PC-3 (cell line): ENCODE measurements around the gene ACAP1. TPM values are rescaled to one million over a fixed set of nuclear protein-coding genes. Genes with fewer than 3 reads are reported as not detected.

Experiments used
- ATAC-seq: fragments of 200-7000 bp; cut with Tn5 transposase; 2 replicates; pipeline ENCODE4 v1.9.1; 2020; ENCODE audit warnings: mild to moderate bottlenecking, moderate library complexity
- BruUV-seq: library from RNA; stranded (reverse); fragments of 400-500 nt; replicated peaks from 2 replicates; lab custom pipeline; 2021; lab: Mats Ljungman, UMichigan
- CTCF ChIA-PET: fragments of 300-600 bp; sonication (Branson Sonifier 250); formaldehyde crosslinking; loops from one replicate; lab custom pipeline; 2022; ENCODE audit warnings: antibody characterized with exemption; lab: Charles Lee
- POLR2A ChIA-PET: fragments of 300-600 bp; sonication (Branson Sonifier 250); formaldehyde crosslinking; loops from one replicate; lab custom pipeline; 2022; ENCODE audit warnings: antibody characterized with exemption; ENCODE audit not compliant: unreplicated experiment; lab: Charles Lee
- DNase-seq: peaks from one replicate; pipeline ENCODE4 v3.0.0-alpha.2; 2015
- H2AFZ ChIP-seq: fragments of 300-600 bp; sonication (generic); 2 replicates; pipeline ENCODE4 v1.6.0; 2016; ENCODE audit warnings: antibody characterized with exemption, low read length
- H3F3A ChIP-seq: fragments of 300-600 bp; sonication (generic); one replicate; pipeline ENCODE4 v1.6.0; 2017; ENCODE audit warnings: antibody characterized with exemption, low read length, control low read depth, mild to moderate bottlenecking; ENCODE audit not compliant: unreplicated experiment
- H3K27ac ChIP-seq: fragments of 300-600 bp; sonication (generic); 2 replicates; pipeline ENCODE4 v1.5.1; 2016; ENCODE audit warnings: mild to moderate bottlenecking, low read length
- H3K27me3 ChIP-seq: fragments of 300-600 bp; sonication (generic); 2 replicates; pipeline ENCODE4 v1.6.1; 2016; ENCODE audit warnings: low read length, mixed read lengths
- H3K36me3 ChIP-seq: fragments of 300-600 bp; sonication (generic); 2 replicates; pipeline ENCODE4 v1.6.1; 2016; ENCODE audit warnings: low read depth, mixed run types, low read length, mixed read lengths
- H3K4me1 ChIP-seq: fragments of 300-600 bp; sonication (generic); 2 replicates; pipeline ENCODE4 v1.5.1; 2016; ENCODE audit warnings: low read length; ENCODE audit not compliant: insufficient read depth
- H3K4me2 ChIP-seq: fragments of 300-600 bp; sonication (generic); 2 replicates; pipeline ENCODE4 v1.6.0; 2016; ENCODE audit warnings: low read length
- H3K4me3 ChIP-seq: fragments of 300-600 bp; sonication (generic); 2 replicates; pipeline ENCODE4 v1.5.1; 2016; ENCODE audit warnings: mild to moderate bottlenecking, low read length, mixed read lengths
- H3K79me2 ChIP-seq: fragments of 300-600 bp; sonication (generic); 2 replicates; pipeline ENCODE4 v1.6.1; 2017; ENCODE audit warnings: low read length, mixed read lengths
- H3K9ac ChIP-seq: fragments of 300-600 bp; sonication (generic); 2 replicates; pipeline ENCODE4 v1.6.0; 2016; ENCODE audit warnings: mild to moderate bottlenecking, low read length
- H3K9me2 ChIP-seq: fragments of 300-600 bp; sonication (generic); replicated peaks from 2 replicates; pipeline ENCODE4 v1.6.1; 2016; ENCODE audit warnings: mixed run types, low read length, mixed read lengths
- H3K9me3 ChIP-seq: fragments of 300-600 bp; sonication (generic); 2 replicates; pipeline ENCODE4 v1.6.1; 2016; ENCODE audit warnings: low read length, mixed read lengths
- H4K20me1 ChIP-seq: fragments of 300-600 bp; sonication (generic); 2 replicates; pipeline ENCODE4 v1.6.1; 2016; ENCODE audit warnings: low read length, mixed read lengths
- EZH2 ChIP-seq: fragments of 300-600 bp; sonication (generic); IDR thresholded peaks from one replicate; pipeline ENCODE4 v1.6.1; 2017; ENCODE audit warnings: antibody characterized with exemption, mild to moderate bottlenecking, low read length; ENCODE audit not compliant: unreplicated experiment
- EZH2phosphoT487 ChIP-seq: fragments of 300-600 bp; sonication (generic); IDR thresholded peaks from 2 replicates; pipeline ENCODE4 v1.6.1; 2018; ENCODE audit warnings: mild to moderate bottlenecking, antibody characterized with exemption, low read length, borderline replicate concordance
- intact Hi-C: fragments of 100-400 bp; cut with micrococcal nuclease; formaldehyde crosslinking; loops from 2 replicates; pipeline ENCODE4 v1.9.0; 2023
- total RNA-seq: library from RNA; depleted of rRNA; stranded (reverse); fragments of >200 nt; gene quantifications from 2 replicates; pipeline ENCODE4 v1.2.3, GENCODE V29; 2014
- TF ChIP-seq, protein P1 (sequence below): fragments of 300-600 bp; sonication (generic); conservative IDR thresholded peaks from 2 replicates; pipeline ENCODE4 v1.5.1; 2017; ENCODE audit warnings: antibody characterized with exemption, low read depth, mild to moderate bottlenecking, low read length

The ACAP1 gene
- total RNA-seq, 1 experiment from 2014 or later = not detected

DNA sequence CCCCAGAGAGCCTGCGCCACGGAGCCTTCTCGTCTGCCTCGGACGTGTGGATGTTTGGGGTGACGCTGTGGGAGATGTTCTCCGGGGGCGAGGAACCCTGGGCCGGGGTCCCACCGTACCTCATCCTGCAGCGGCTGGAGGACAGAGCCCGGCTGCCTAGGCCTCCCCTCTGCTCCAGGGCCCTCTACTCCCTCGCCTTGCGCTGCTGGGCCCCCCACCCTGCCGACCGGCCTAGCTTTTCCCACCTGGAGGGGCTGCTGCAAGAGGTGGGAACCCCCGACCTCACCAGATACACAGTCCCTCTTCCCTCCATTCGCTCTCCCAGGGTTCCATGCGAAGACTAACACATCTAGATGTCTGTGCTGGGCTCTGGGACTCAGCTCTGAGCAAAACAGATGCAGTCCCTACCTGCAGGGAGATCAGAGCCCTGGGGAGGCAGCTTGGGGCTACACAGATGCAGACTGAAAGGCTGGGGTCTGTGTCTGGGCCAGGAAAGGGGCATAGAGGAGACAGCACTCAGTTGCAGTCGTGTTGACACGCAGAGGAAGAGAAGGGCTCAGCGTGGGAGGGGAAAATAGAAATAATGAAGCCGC, 48.3 kb downstream of the ACAP1 start:
- POLR2A ChIA-PET = no interaction called here
- Histone ChIP-seq H3K27me3 (no peaks in the 10 kb centered on the region), H3K4me3 (no peak overlapping the region)

DNA sequence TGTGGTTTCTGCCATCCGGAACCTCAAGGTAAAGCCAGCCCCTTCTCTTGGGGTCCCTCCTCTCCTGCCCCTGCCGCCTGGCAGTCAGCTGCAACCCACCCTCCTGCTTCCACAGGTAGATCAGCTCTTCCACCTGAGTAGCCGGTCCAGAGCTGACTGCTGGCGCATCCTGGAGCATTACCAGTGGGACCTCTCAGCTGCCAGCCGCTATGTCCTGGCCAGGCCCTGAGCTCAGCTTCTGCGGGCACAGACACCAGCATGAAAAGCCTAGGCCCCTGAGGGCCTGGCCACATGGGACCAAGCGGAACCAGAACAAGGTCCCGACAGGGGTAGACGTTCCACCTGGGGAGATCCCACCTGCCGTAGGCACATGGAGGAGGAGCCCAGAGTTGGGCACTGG, 52.5 kb downstream of the ACAP1 start:
- Histone ChIP-seq H3K4me1 (no peaks in the 10 kb centered on the region), H3K9me2 (no peaks in the 10 kb centered on the region), H3K4me3 (no peak overlapping the region), H3K9me3 (no peaks in the 10 kb centered on the region), H3K4me2 (no peak overlapping the region), H2AFZ (no peak overlapping the region), H3F3A (no peaks in the 10 kb centered on the region), H3K27me3 (no peaks in the 10 kb centered on the region), H3K9ac (no peak overlapping the region), H3K36me3 (no peaks in the 10 kb centered on the region; the same call in 1 of the 2 replicates), H4K20me1 (no peaks in the 10 kb centered on the region), H3K27ac (no peak overlapping the region), H3K79me2 (peaks cover 11% of the 10 kb centered on the region)
- BruUV-seq = no TSS peak
- ChIA-PET CTCF (no interaction called here), POLR2A (no interaction called here)
- ATAC-seq (no peak), DNase-seq (no peak)
- TF ChIP-seq EZH2phosphoT487 = no peak
- TF ChIP-seq EZH2 = no peak
- TF ChIP-seq, protein P1, sequence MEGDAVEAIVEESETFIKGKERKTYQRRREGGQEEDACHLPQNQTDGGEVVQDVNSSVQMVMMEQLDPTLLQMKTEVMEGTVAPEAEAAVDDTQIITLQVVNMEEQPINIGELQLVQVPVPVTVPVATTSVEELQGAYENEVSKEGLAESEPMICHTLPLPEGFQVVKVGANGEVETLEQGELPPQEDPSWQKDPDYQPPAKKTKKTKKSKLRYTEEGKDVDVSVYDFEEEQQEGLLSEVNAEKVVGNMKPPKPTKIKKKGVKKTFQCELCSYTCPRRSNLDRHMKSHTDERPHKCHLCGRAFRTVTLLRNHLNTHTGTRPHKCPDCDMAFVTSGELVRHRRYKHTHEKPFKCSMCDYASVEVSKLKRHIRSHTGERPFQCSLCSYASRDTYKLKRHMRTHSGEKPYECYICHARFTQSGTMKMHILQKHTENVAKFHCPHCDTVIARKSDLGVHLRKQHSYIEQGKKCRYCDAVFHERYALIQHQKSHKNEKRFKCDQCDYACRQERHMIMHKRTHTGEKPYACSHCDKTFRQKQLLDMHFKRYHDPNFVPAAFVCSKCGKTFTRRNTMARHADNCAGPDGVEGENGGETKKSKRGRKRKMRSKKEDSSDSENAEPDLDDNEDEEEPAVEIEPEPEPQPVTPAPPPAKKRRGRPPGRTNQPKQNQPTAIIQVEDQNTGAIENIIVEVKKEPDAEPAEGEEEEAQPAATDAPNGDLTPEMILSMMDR = no peak
- intact Hi-C loops = no loop called here

More for the DNA sequence above, 48.3 kb downstream of the ACAP1 start:
- Histone ChIP-seq H3K36me3 (no peaks in the 10 kb centered on the region), H3K27ac (no peak overlapping the region), H3K79me2 (peaks cover 4% of the 10 kb centered on the region; the same call in 1 of the 2 replicates), H3K9ac (no peak overlapping the region), H2AFZ (no peak overlapping the region), H4K20me1 (no peaks in the 10 kb centered on the region), H3K4me1 (peaks cover 6% of the 10 kb centered on the region; the same call in 1 of the 2 replicates), H3K9me3 (no peaks in the 10 kb centered on the region), H3F3A (no peaks in the 10 kb centered on the region), H3K9me2 (no peaks in the 10 kb centered on the region), H3K4me2 (no peak overlapping the region)
- TF ChIP-seq EZH2 = no peak
- no peak for TF ChIP-seq EZH2phosphoT487
- TF ChIP-seq, protein P1 = no peak
- ATAC-seq = no peak
- CTCF ChIA-PET = no interaction called here
- no peak for DNase-seq
- BruUV-seq = no TSS peak
- intact Hi-C loops = no loop called here
